H1 (cell line): Measurements from ENCODE around the gene EPB41L4B. TPM values are rescaled to one million over a fixed set of nuclear protein-coding genes. Genes with fewer than 3 reads are reported as not detected.

Experiments
- CTCF ChIA-PET: fragments of 300-600 bp; sonication (Branson Sonifier 250); formaldehyde crosslinking; loops from one replicate; lab custom pipeline; 2021; ENCODE audit not compliant: partially characterized antibody; lab: Charles Lee
- POLR2A ChIA-PET: fragments of 300-600 bp; sonication (Branson Sonifier 250); formaldehyde crosslinking; loops from one replicate; lab custom pipeline; 2021; ENCODE audit warnings: inconsistent platforms; ENCODE audit not compliant: partially characterized antibody; lab: Charles Lee
- DNase-seq, 2 experiments: peaks; one replicate each; pipeline versions ENCODE4 v3.0.0 to v3.0.0-alpha.2; 2010 to 2022; ENCODE audit warnings: low spot score in 2 of 2, low read depth in 1 of 2, mixed read lengths in 1 of 2
- FAIRE-seq: peaks from 2 replicates; lab custom pipeline; 2011; peaks lifted over from hg19 to GRCh38; lab: Jason Lieb, UNC
- H2AFZ ChIP-seq: 2 replicates; pipeline ENCODE4 v1.8.1; 2012; ENCODE audit warnings: low read length, inconsistent platforms
- H2AK5ac ChIP-seq: 2 replicates; pipeline ENCODE4 v1.6.1; 2013; ENCODE audit warnings: low read depth, low read length
- H2BK120ac ChIP-seq: replicated peaks from 2 replicates; pipeline ENCODE3; 2013; ENCODE audit warnings: low read depth, low read length, inconsistent platforms
- H2BK12ac ChIP-seq: 2 replicates; pipeline ENCODE4 v1.6.1; 2013; ENCODE audit warnings: low read depth, low read length
- H2BK15ac ChIP-seq: 2 replicates; pipeline ENCODE4 v1.6.1; 2013; ENCODE audit warnings: low read length
- H2BK20ac ChIP-seq: 2 replicates; pipeline ENCODE4 v1.6.1; 2013; ENCODE audit warnings: low read length
- H2BK5ac ChIP-seq: 2 replicates; pipeline ENCODE4 v1.6.1; 2013; ENCODE audit warnings: low read depth, low read length
- H3K14ac ChIP-seq: 2 replicates; pipeline ENCODE4 v1.6.1; 2013; ENCODE audit warnings: inconsistent platforms; ENCODE audit not compliant: insufficient read length
- H3K18ac ChIP-seq: 2 replicates; pipeline ENCODE4 v1.6.1; 2013; ENCODE audit warnings: low read length; ENCODE audit errors: extremely low read depth
- H3K23ac ChIP-seq: 2 replicates; pipeline ENCODE4 v1.6.1; 2013; ENCODE audit warnings: inconsistent platforms; ENCODE audit not compliant: insufficient read length
- H3K23me2 ChIP-seq: 2 replicates; pipeline ENCODE4 v1.6.1; 2013; ENCODE audit warnings: low read depth, low read length
- H3K27ac ChIP-seq: 2 replicates; pipeline ENCODE4 v1.6.1; 2011; ENCODE audit warnings: low read depth, low read length, inconsistent platforms
- H3K27me3 ChIP-seq, 4 experiments: replicated peaks in 1 of 4; 1 replicate in 1 of 4; 2 replicates in 3 of 4; pipeline versions ENCODE4 v1.6.1 to v1.8.1; 2011 to 2013; ENCODE audit warnings: low read length in 3 of 4, mild to moderate bottlenecking in 3 of 4, inconsistent platforms in 2 of 4, mixed read lengths in 2 of 4, moderate library complexity in 1 of 4; ENCODE audit not compliant: control insufficient read depth in 3 of 4, insufficient read depth in 3 of 4; ENCODE audit errors: extremely low read depth in 1 of 4
- H3K36me3 ChIP-seq, 4 experiments: 2 replicates each; pipeline versions ENCODE4 v1.6.1 to v1.8.1; 2011 to 2013; ENCODE audit warnings: mild to moderate bottlenecking in 4 of 4, low read length in 3 of 4, moderate library complexity in 2 of 4, control low read depth in 1 of 4, inconsistent platforms in 1 of 4; ENCODE audit not compliant: insufficient read depth in 4 of 4, control insufficient read depth in 2 of 4
- H3K4ac ChIP-seq: replicated peaks from 2 replicates; pipeline ENCODE3; 2013; ENCODE audit warnings: low read length, low read depth, mixed read lengths, inconsistent platforms; ENCODE audit not compliant: insufficient read length
- H3K4me1 ChIP-seq, 4 experiments: replicated peaks in 1 of 4; 1 replicate in 1 of 4; 2 replicates in 3 of 4; pipeline versions ENCODE4 v1.6.1 to v1.8.1; 2011 to 2013; ENCODE audit warnings: low read length in 3 of 4, inconsistent platforms in 2 of 4, mixed read lengths in 1 of 4; ENCODE audit not compliant: insufficient read depth in 4 of 4, control insufficient read depth in 3 of 4
- H3K4me2 ChIP-seq, 2 experiments: 2 replicates each; pipeline versions ENCODE4 v1.6.1 to v1.8.1; 2011 to 2013; ENCODE audit warnings: low read depth in 2 of 2, low read length in 2 of 2, control low read depth in 1 of 2, inconsistent platforms in 1 of 2, mild to moderate bottlenecking in 1 of 2; ENCODE audit not compliant: insufficient read depth in 1 of 2
- H3K4me3 ChIP-seq, 4 experiments: fragments of 200-600, 300-600 bp in 1 of 4; sonication (generic), shearing (Covaris generic), sonication (Bioruptor Twin) in 1 of 4; 2 replicates each; pipeline versions ENCODE4 v1.5.1 to v1.8.1; 2011 to 2016; ENCODE audit warnings: low read length in 4 of 4, low read depth in 3 of 4, control low read depth in 2 of 4, inconsistent platforms in 2 of 4, mild to moderate bottlenecking in 2 of 4, mixed read lengths in 1 of 4, moderate library complexity in 1 of 4; ENCODE audit not compliant: insufficient read depth in 2 of 4; ENCODE audit errors: extremely low read depth in 1 of 4
- H3K56ac ChIP-seq: replicated peaks from 2 replicates; pipeline ENCODE3; 2013; ENCODE audit warnings: low read depth, mild to moderate bottlenecking, mixed read lengths, low read length, inconsistent platforms; ENCODE audit not compliant: insufficient read length
- H3K79me1 ChIP-seq: 2 replicates; pipeline ENCODE4 v1.6.1; 2013; ENCODE audit warnings: low read depth, low read length, control low read depth
- H3K79me2 ChIP-seq, 2 experiments: 2 replicates each; pipeline versions ENCODE4 v1.6.1 to v1.8.1; 2012 to 2013; ENCODE audit warnings: low read length in 2 of 2, mild to moderate bottlenecking in 2 of 2, inconsistent platforms in 1 of 2; ENCODE audit not compliant: insufficient read depth in 2 of 2, control insufficient read depth in 1 of 2
- H3K9ac ChIP-seq, 4 experiments: replicated peaks in 1 of 4; 1 replicate in 1 of 4; 2 replicates in 3 of 4; pipeline versions ENCODE4 v1.6.1 to v1.8.1; 2011 to 2013; ENCODE audit warnings: low read depth in 3 of 4, low read length in 3 of 4, control low read depth in 2 of 4, mild to moderate bottlenecking in 2 of 4, moderate library complexity in 2 of 4, inconsistent platforms in 1 of 4; ENCODE audit errors: extremely low read depth in 1 of 4
- H3K9me3 ChIP-seq, 2 experiments: 2 replicates each; pipeline versions ENCODE4 v1.6.1 to v1.8.1; 2012 to 2013; ENCODE audit warnings: mild to moderate bottlenecking in 2 of 2, moderate library complexity in 2 of 2, control low read depth in 1 of 2, inconsistent platforms in 1 of 2, low read depth in 1 of 2, low read length in 1 of 2, mixed read lengths in 1 of 2; ENCODE audit not compliant: insufficient read depth in 2 of 2
- H4K20me1 ChIP-seq, 2 experiments: replicated peaks in 1 of 2; 2 replicates each; pipeline versions ENCODE3 to v1.8.1; 2011 to 2013; ENCODE audit warnings: inconsistent platforms in 2 of 2, low read length in 2 of 2, mild to moderate bottlenecking in 1 of 2; ENCODE audit not compliant: insufficient read depth in 2 of 2, control insufficient read depth in 1 of 2
- H4K5ac ChIP-seq: 2 replicates; pipeline ENCODE4 v1.6.1; 2013; ENCODE audit warnings: low read length, low read depth, mixed read lengths, inconsistent platforms; ENCODE audit not compliant: insufficient read length
- H4K8ac ChIP-seq: 2 replicates; pipeline ENCODE4 v1.8.0; 2013; ENCODE audit warnings: mild to moderate bottlenecking, moderate library complexity, low read length, inconsistent platforms; ENCODE audit not compliant: insufficient read depth; ENCODE audit errors: extremely low read depth
- H4K91ac ChIP-seq: replicated peaks from 2 replicates; pipeline ENCODE3; 2013; ENCODE audit warnings: low read length, mixed read lengths, inconsistent platforms; ENCODE audit not compliant: insufficient read length
- ASH2L ChIP-seq: fragments of 200-600, 300-600 bp; sonication (generic); IDR thresholded peaks from one replicate; pipeline ENCODE4 v1.7.1; 2017; ENCODE audit warnings: low read length
- BACH1 ChIP-seq: IDR thresholded peaks from 2 replicates; pipeline ENCODE4 v1.6.1; 2012; ENCODE audit warnings: low read length, improper control_type of control experiment
- BRCA1 ChIP-seq: IDR thresholded peaks from 2 replicates; pipeline ENCODE4 v1.6.1; 2012; ENCODE audit warnings: low read depth, low read length, improper control_type of control experiment
- CHD2 ChIP-seq: IDR thresholded peaks from 2 replicates; pipeline ENCODE4 v1.6.1; 2012; ENCODE audit warnings: low read length, improper control_type of control experiment
- CREB1 ChIP-seq: IDR thresholded peaks from 2 replicates; pipeline ENCODE4 v1.6.1; 2012; ENCODE audit warnings: inconsistent platforms
- FOSL1 ChIP-seq: IDR thresholded peaks from 2 replicates; pipeline ENCODE4 v1.6.1; 2011; ENCODE audit warnings: mild to moderate bottlenecking, low read depth, low read length, moderate library complexity; ENCODE audit not compliant: insufficient read depth
- KDM1A ChIP-seq: fragments of 200-600, 300-600 bp; sonication (generic); IDR thresholded peaks from 2 replicates; pipeline ENCODE4 v1.7.1; 2016; ENCODE audit warnings: mild to moderate bottlenecking, low read length, borderline replicate concordance
- KDM4A ChIP-seq: IDR thresholded peaks from one replicate; pipeline ENCODE4 v1.7.1; 2012; ENCODE audit warnings: low read depth, mild to moderate bottlenecking, moderate library complexity, low read length, inconsistent platforms; ENCODE audit not compliant: severe bottlenecking
- NRF1 ChIP-seq: IDR thresholded peaks from 2 replicates; pipeline ENCODE4 v1.6.1; 2011; ENCODE audit warnings: mild to moderate bottlenecking, low read depth, low read length, improper control_type of control experiment
- RAD21 ChIP-seq, 2 experiments: IDR thresholded peaks in 1 of 2; conservative IDR thresholded peaks in 1 of 2; 2 replicates each; pipeline ENCODE4 v1.6.1; 2011; ENCODE audit warnings: low read depth in 2 of 2, low read length in 2 of 2, improper control_type of control experiment in 1 of 2, inconsistent platforms in 1 of 2, mild to moderate bottlenecking in 1 of 2, moderate library complexity in 1 of 2
- RFX5 ChIP-seq: IDR thresholded peaks from 2 replicates; pipeline ENCODE4 v1.6.1; 2011; ENCODE audit warnings: low read depth, low read length, improper control_type of control experiment, borderline replicate concordance
- SP4 ChIP-seq: IDR thresholded peaks from 2 replicates; pipeline ENCODE4 v1.6.1; 2012; ENCODE audit warnings: low read length, inconsistent platforms
- SUZ12 ChIP-seq: fragments of 200-600 bp; sonication (generic); IDR thresholded peaks from 2 replicates; pipeline ENCODE4 v1.6.1; 2012; ENCODE audit warnings: mild to moderate bottlenecking, inconsistent platforms, low read length, moderate library complexity, mixed read lengths
- TAF1 ChIP-seq: IDR thresholded peaks from 2 replicates; pipeline ENCODE4 v1.6.1; 2011; ENCODE audit warnings: mild to moderate bottlenecking, low read depth, low read length
- TCF12 ChIP-seq: IDR thresholded peaks from 2 replicates; pipeline ENCODE4 v1.6.1; 2011; ENCODE audit warnings: low read depth, mild to moderate bottlenecking, low read length
- YY1 ChIP-seq: IDR thresholded peaks from 2 replicates; pipeline ENCODE4 v1.6.1; 2011; ENCODE audit warnings: low read depth, mild to moderate bottlenecking, low read length
- whole genome bisulfite sequencing, 2 experiments: shearing (Covaris generic) in 1 of 2; methylation state at CpG; one replicate each; pipeline versions ENCODE4 v1.1.6 to v1.1.7; 2013 to 2015; ENCODE audit warnings: low lambda C conversion rate in 2 of 2, mixed read lengths in 2 of 2, inconsistent platforms in 1 of 2, low coverage in 1 of 2, missing lambda C conversion rate in 1 of 2; ENCODE audit not compliant: insufficient replicate concordance in 2 of 2, insufficient coverage in 1 of 2, insufficient read length in 1 of 2; ENCODE audit errors: extremely low coverage in 1 of 2, missing lambda C conversion rate in 1 of 2; 5-methylcytosine and 5-hydroxymethylcytosine counted together
- polyA plus RNA-seq, 7 experiments: library from polyadenylated mRNA; depleted of rRNA in 3 of 7; stranded (reverse) in 5 of 7; unstranded in 2 of 7; fragments of >200 nt in 5 of 7; fragments of 200-250 nt in 2 of 7; gene quantifications; 1 replicate in 5 of 7; 2 replicates in 1 of 7; 4 replicates in 1 of 7; pipeline versions ENCODE4 v1.2.1 to v1.2.3, GENCODE V29; 2011 to 2013; ENCODE audit warnings: missing spikeins in 2 of 7, mixed read lengths in 2 of 7
- total RNA-seq: library from RNA; stranded (reverse); fragmentation: NEBNext Ultra II Directional; extraction: Animal tissue kit (Norgen Biotek cat#: 25700); gene quantifications from 2 replicates; pipeline ENCODE4 v1.2.1, GENCODE V29; 2021

The EPB41L4B gene
- total and polyA plus RNA-seq, 2 of the 8 experiments (the other 6 are each of a cell fraction or from before 2014, with no cell fraction given) = 11.9 to 25.0 TPM

DNA sequence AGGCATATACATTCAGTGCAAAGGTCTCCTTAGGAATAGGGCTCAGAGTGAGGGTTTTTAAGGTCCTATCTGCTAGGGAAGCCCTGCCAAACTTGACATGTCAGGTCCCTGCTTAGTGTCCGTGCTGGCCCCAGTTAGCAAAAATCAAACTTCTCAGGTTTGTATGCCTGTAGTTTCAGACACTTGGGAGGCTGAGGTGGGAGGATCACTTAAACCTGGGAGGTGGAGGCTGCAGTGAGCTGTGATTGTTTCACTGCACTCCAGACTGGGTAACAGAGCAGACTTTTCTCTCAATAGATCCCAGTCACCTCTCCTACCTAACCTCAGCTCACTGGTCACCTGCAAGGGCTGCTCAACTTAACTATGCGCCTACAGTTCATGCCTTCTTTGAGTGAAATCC lies 182.4 kb downstream of the EPB41L4B start:
- no peak overlapping the region for H4K8ac ChIP-seq
- H3K4me3 ChIP-seq = no peak overlapping the region
- no peak overlapping the region for H2BK120ac ChIP-seq
- H3K14ac ChIP-seq = no peak overlapping the region
- H4K91ac ChIP-seq = no peak overlapping the region
- no peaks in the 10 kb centered on the region for H4K20me1 ChIP-seq
- no peak overlapping the region for H2AFZ ChIP-seq
- FAIRE-seq (no peak), DNase-seq (no peak)
- POLR2A ChIA-PET = no interaction called here
- no peaks in the 10 kb centered on the region for H3K36me3 ChIP-seq
- CTCF ChIA-PET = no interaction called here
- no peak overlapping the region for H2BK5ac ChIP-seq
- H2BK20ac ChIP-seq = no peak overlapping the region
- H3K9ac ChIP-seq = no peak overlapping the region
- no peak for TF ChIP-seq CREB1
- TF ChIP-seq BRCA1 = no peak
- TF ChIP-seq SUZ12 = no peak
- no peak for TF ChIP-seq RAD21 (IDR thresholded peaks at IDR 0.05 in 1 of 2, conservative IDR thresholded peaks at IDR 0.05 in 1 of 2; ENCODE audit: low read depth in 2 of 2, low read length in 2 of 2)
- no peak for TF ChIP-seq TAF1
- TF ChIP-seq TCF12 = no peak
- no peak for TF ChIP-seq RFX5
- no peak for TF ChIP-seq KDM1A
- TF ChIP-seq NRF1 = no peak
- no peak for TF ChIP-seq FOSL1
- TF ChIP-seq SP4 = no peak
- no peak for TF ChIP-seq KDM4A
- no peak for TF ChIP-seq BACH1
- TF ChIP-seq CHD2 = no peak
- TF ChIP-seq YY1 = no peak
- TF ChIP-seq ASH2L = no peak
- H3K4ac ChIP-seq = no peak overlapping the region
- H3K4me1 ChIP-seq = no peaks in the 10 kb centered on the region
- no peak overlapping the region for H4K5ac ChIP-seq
- no peak overlapping the region for H3K4me2 ChIP-seq
- H3K79me1 ChIP-seq = no peaks in the 10 kb centered on the region
- no peak overlapping the region for H2BK15ac ChIP-seq
- H3K23me2 ChIP-seq = no peaks in the 10 kb centered on the region
- H3K79me2 ChIP-seq = no peaks in the 10 kb centered on the region
- H3K27me3 ChIP-seq = no peaks in the 10 kb centered on the region
- no peaks in the 10 kb centered on the region for H3K9me3 ChIP-seq
- 91% methylated on average over 2 of the region's 2 CpGs; no CpG with 5 or more reads in 1 of the 2 experiments for WGBS, 2 experiments
- no peak overlapping the region for H2AK5ac ChIP-seq
- no peak overlapping the region for H2BK12ac ChIP-seq
- H3K18ac ChIP-seq = no peak overlapping the region
- no peak overlapping the region for H3K27ac ChIP-seq
- H3K56ac ChIP-seq = no peak overlapping the region
- no peak overlapping the region for H3K23ac ChIP-seq
